NCI-H1105 (cell line): ENCODE measurements around the gene AHSG.
"Not testable (repeated sequence)": the region's sequence is repeated elsewhere in the genome, so short reads cannot be mapped to it uniquely, and the experiment has no call there.

ENCODE experiments used
- DNase-seq: peaks from one replicate; lab custom pipeline; 2025; lab: John Stamatoyannopoulos, UW

AHSG gene, protein sequence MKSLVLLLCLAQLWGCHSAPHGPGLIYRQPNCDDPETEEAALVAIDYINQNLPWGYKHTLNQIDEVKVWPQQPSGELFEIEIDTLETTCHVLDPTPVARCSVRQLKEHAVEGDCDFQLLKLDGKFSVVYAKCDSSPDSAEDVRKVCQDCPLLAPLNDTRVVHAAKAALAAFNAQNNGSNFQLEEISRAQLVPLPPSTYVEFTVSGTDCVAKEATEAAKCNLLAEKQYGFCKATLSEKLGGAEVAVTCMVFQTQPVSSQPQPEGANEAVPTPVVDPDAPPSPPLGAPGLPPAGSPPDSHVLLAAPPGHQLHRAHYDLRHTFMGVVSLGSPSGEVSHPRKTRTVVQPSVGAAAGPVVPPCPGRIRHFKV

DNA sequence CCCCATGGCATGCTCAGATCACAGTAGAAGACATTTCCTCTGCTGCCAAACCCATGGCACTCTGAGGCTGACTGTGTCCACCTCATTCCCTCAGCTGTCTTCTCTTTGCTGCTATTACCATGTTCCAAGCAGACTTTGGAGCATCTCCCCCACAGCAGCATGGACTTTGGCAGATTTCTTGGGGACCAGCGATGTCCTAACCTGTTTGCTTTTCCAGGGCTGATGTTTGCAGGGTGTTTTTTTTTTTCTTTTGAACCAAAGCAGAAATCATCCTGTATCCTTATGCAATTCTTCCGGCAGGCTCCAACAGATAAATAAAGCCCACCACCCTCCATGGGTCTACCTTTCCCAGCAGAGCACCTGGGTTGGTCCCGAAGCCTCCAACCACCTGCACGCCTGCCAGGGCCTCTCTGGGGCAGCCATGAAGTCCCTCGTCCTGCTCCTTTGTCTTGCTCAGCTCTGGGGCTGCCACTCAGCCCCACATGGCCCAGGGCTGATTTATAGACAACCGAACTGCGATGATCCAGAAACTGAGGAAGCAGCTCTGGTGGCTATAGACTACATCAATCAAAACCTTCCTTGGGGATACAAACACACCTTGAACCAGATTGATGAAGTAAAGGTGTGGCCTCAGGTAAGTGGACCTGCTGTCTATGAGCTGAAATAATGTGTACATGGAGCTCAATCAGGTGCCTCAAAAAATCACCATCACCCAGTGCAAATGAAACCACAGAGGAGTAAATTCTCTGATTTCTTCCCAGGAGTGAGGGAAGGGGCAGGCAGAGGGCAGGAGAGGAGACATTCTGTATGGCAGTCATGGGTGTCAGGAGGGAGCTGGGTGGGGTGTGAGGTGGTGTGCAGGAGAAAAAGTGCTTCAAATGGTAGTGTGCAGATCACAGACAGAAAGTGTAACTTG is at the start of gene AHSG:
TSS of gene AHSG (plus strand) at position 340 of the 916 bp plus-strand sequence. CDS start at position 422, 82 bp downstream.
- no peak for DNase-seq

GRCh38 chr3:186564586-186564985 is 48.3 kb upstream of the AHSG start:
- DNase-seq, result no peak

GRCh38 chr3:186566772-186567071 is 46.1 kb upstream of the AHSG start:
- no peak for DNase-seq

GRCh38 chr3:186567072-186567921 is 45.6 kb upstream of the AHSG start, which contains the start of gene TBCCD1:
Gene TBCCD1 (minus strand): TSS chr3:186567339. CDS start chr3:186564329, 3,010 bp downstream.
- peak; percentile 88 for DNase-seq

GRCh38 chr3:186569361-186569760 is 43.5 kb upstream of the AHSG start:
- DNase-seq, result not testable (repeated sequence)

GRCh38 chr3:186569779-186570095 is 43.1 kb upstream of the AHSG start:
- DNase-seq, result no peak

GRCh38 chr3:186570096-186570940 is 42.5 kb upstream of the AHSG start, which contains the start of gene DNAJB11:
Gene DNAJB11 (plus strand): TSS chr3:186570720. CDS start chr3:186570898, 178 bp downstream.
- DNase-seq, result peak; percentile 100

- DNase-seq, result no peak
These were observed 41.8 kb upstream of the AHSG start for GRCh38 chr3:186570941-186571643.

- DNase-seq, result no peak
These were observed 41.2 kb upstream of the AHSG start for GRCh38 chr3:186571644-186572013.

GRCh38 chr3:186577521-186577920 is 35.3 kb upstream of the AHSG start:
- no peak for DNase-seq

DNA sequence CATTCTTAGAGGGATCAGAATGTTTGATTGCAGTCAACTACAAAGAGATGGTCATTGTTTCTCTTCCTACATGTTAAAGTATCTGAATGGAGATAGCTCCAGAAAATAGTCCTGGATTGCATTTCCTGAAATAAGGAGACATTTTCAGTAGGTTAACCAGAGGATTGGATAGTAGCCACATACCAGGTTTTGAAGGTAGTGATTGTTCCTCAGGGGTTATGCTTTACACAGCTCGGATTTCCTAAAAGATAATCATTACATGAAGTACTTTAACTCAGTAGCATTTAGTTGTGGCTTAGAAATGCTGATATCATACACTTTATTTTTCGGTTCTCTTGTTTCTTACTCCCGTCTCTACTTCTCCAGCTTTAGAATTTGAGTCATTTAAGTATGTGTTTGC is 32.1 kb upstream of the AHSG start:
- DNase-seq, result no peak

DNA sequence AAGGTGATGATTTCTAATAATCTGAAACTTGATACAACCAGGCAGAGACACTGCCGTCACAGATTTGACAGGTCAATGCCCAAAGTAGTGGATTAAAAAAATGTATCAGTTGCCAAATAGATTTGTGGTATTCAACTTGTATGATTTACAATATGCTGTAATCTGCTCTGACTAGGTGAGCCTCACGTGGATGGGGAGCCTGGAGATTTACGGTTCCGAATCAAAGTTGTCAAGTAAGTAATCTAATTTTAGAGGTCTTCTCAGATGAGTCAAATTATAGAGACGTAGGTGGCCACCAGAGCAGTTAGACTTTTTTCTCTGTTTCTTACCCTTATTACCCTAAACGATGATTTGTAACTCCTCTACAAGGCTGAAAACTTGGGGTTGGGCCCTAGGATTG is 30.3 kb upstream of the AHSG start:
- DNase-seq, result no peak

- no peak for DNase-seq
These were observed 29.0 kb upstream of the AHSG start for GRCh38 chr3:186583831-186584230.

- DNase-seq, result not testable (repeated sequence)
These were observed 26.6 kb upstream of the AHSG start for GRCh38 chr3:186586245-186586644.

- DNase-seq, result no peak
These were observed 25.7 kb upstream of the AHSG start for GRCh38 chr3:186587183-186587582.

- DNase-seq, result no peak
These were observed 24.2 kb upstream of the AHSG start for GRCh38 chr3:186588632-186589031.

GRCh38 chr3:186589121-186589520 is 23.7 kb upstream of the AHSG start:
- DNase-seq, result no peak

GRCh38 chr3:186589856-186590579 is 22.8 kb upstream of the AHSG start:
- no peak for DNase-seq

DNA sequence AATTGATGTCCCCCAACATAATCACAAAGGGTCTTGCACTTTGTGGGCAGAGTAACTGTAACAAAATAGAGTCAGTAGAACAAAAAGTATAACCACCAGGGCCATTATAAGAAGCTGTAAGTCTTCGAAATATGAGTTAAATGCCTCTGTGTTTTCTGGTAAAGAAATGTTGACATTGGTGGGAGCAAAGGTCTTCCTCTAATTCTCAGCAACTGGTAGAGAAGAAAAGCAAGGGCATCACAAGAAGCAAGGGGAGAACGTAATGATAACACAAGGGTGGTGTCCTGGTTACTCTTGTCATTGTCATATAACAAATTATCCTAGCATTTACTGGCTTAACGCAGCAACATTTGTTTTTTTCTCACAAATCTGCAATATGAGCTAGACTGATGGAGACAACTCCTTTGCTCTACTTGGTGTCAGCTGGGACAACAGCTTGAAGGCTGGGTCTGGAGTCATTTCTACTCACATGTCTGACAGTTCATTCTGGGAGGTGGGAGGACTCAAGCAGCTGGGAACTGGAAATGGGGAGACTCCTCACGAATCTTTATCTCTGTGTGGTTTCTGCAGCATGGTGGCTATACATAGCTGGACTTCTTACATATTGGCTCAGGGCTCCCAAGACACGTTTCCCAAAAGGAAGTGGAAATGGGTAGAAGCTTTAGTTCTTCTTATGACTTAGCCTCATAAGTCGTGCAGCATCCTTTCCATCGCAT is 22.1 kb upstream of the AHSG start:
- no peak for DNase-seq
